Stimulated activated CD4-positive, alpha-beta T cell treated with anti-CD3 and anti-CD28 coated beads, TNF-alpha, amount 100 ng/mL, for 1 hour (primary cell): ENCODE measurements around the gene ZNRF1.

Experiments used
- DNase-seq, 3 donors: peaks; one replicate each; pipeline ENCODE4 v3.0.0-alpha.2; 2020; ENCODE audit warnings: low read depth in 3 of 3, low spot score in 1 of 3

The ZNRF1 gene

GRCh38 chr16:75058806-75059205 is 60.0 kb downstream of the ZNRF1 start:
- no peak for DNase-seq

- no peak for DNase-seq
Observed at GRCh38 chr16:75059411-75059810, 60.6 kb downstream of the ZNRF1 start.

GRCh38 chr16:75060723-75061122 is 61.9 kb downstream of the ZNRF1 start:
- no peak for DNase-seq

GRCh38 chr16:75061669-75062068 is 62.8 kb downstream of the ZNRF1 start:
- no peak for DNase-seq

GRCh38 chr16:75062135-75062975 is 63.5 kb downstream of the ZNRF1 start:
- no peak for DNase-seq

- no peak for DNase-seq
Observed at GRCh38 chr16:75062976-75063346, 64.1 kb downstream of the ZNRF1 start.

GRCh38 chr16:75063549-75064088 is 64.8 kb downstream of the ZNRF1 start:
- DNase-seq, result no peak

GRCh38 chr16:75064403-75065148 is 65.8 kb downstream of the ZNRF1 start:
- no peak for DNase-seq

GRCh38 chr16:75065149-75065505 is 66.3 kb downstream of the ZNRF1 start:
- no peak for DNase-seq

- no peak for DNase-seq
Observed at GRCh38 chr16:75065521-75066149, 66.8 kb downstream of the ZNRF1 start.

GRCh38 chr16:75066861-75067447 is 68.1 kb downstream of the ZNRF1 start:
- no peak for DNase-seq

GRCh38 chr16:75068085-75069031 is 69.5 kb downstream of the ZNRF1 start:
- DNase-seq, result no peak

GRCh38 chr16:75070012-75070841 is 71.4 kb downstream of the ZNRF1 start:
- DNase-seq, result no peak

- no peak for DNase-seq
Observed at GRCh38 chr16:75071621-75072020, 72.8 kb downstream of the ZNRF1 start.

- no peak for DNase-seq
Observed at GRCh38 chr16:75072239-75072947, 73.6 kb downstream of the ZNRF1 start.

- no peak for DNase-seq
Observed at GRCh38 chr16:75073545-75074303, 74.9 kb downstream of the ZNRF1 start.

- no peak for DNase-seq
Observed at GRCh38 chr16:75074304-75074793, 75.5 kb downstream of the ZNRF1 start.
